K562 (cell line): ENCODE results near the gene ATP6V0A1. TPM values are rescaled to one million over a fixed set of nuclear protein-coding genes. Genes with fewer than 3 reads are reported as not detected.

Experiments used
- CHD1 ChIP-seq: fragments of 200-600 bp; sonication (generic); IDR thresholded peaks from one replicate; pipeline ENCODE4 v1.6.1; 2012; ENCODE audit warnings: mild to moderate bottlenecking, moderate library complexity, low read length, inconsistent platforms
- ESRRA ChIP-seq: fragments of 450-650 bp; IDR thresholded peaks from 2 replicates; pipeline ENCODE4 v1.6.1; 2014; ENCODE audit warnings: low read depth, mild to moderate bottlenecking, moderate library complexity, borderline replicate concordance
- FOSL1 ChIP-seq: fragments of 200-800 bp; sonication (Bioruptor generic); conservative IDR thresholded peaks from 2 replicates; pipeline ENCODE4 v1.6.1; 2016; ENCODE audit warnings: missing genetic modification characterization, missing compliant biosample characterization
- HNRNPL ChIP-seq: fragments of 200-400 bp; formaldehyde crosslinking; IDR thresholded peaks from 2 replicates; pipeline ENCODE4 v1.6.1; 2017; ENCODE audit warnings: low read depth, mild to moderate bottlenecking, low read length
- MAZ ChIP-seq, 2 experiments: fragments of 450-650 bp in 1 of 2; sonication (generic) in 1 of 2; formaldehyde crosslinking; IDR thresholded peaks in 1 of 2; conservative IDR thresholded peaks in 1 of 2; 2 replicates each; pipeline versions ENCODE4 v1.4.0 to v1.5.0; 2020; ENCODE audit warnings: mild to moderate bottlenecking in 1 of 2, missing genetic modification reagents in 1 of 2
- MXD1 ChIP-seq: fragments of 250-450 bp; sonication (Bioruptor Pico); IDR thresholded peaks from 2 replicates; pipeline ENCODE4 v1.8.0; 2021; ENCODE audit warnings: borderline replicate concordance, mild to moderate bottlenecking, moderate library complexity; ENCODE audit not compliant: poor library complexity, severe bottlenecking
- ZFX ChIP-seq: sonication (generic); formaldehyde crosslinking; IDR thresholded peaks from 2 replicates; pipeline ENCODE4 v1.8.0; 2022; ENCODE audit warnings: mild to moderate bottlenecking, missing genetic modification reagents, moderate library complexity
- ZNF133 ChIP-seq: fragments of 250-450 bp; sonication (Bioruptor Pico); IDR thresholded peaks from 2 replicates; pipeline ENCODE4 v1.4.0; 2020; ENCODE audit warnings: mild to moderate bottlenecking
- ZNF184 ChIP-seq: sonication (generic); formaldehyde crosslinking; IDR thresholded peaks from 2 replicates; pipeline ENCODE4 v1.5.0; 2020; ENCODE audit warnings: missing genetic modification reagents
- ZNF318 ChIP-seq, 2 experiments: fragments of 450-650 bp; IDR thresholded peaks; 2 replicates each; pipeline ENCODE4 v1.6.1; 2016; ENCODE audit warnings: mild to moderate bottlenecking in 2 of 2, borderline replicate concordance in 1 of 2, low read depth in 1 of 2, moderate library complexity in 1 of 2
- polyA plus RNA-seq, 8 experiments: library from polyadenylated mRNA; depleted of rRNA in 4 of 8; stranded (reverse) in 5 of 8; unstranded in 3 of 8; fragments of >200 nt; fragmentation: Nextera tagmentation in 2 of 8; fragmentation: Illumina TruSeq in 1 of 8; extraction: Ambion mirVana in 2 of 8; extraction: Trizol in 1 of 8; gene quantifications; 2 replicates each; pipeline versions ENCODE4 v1.2.1 to v1.2.3, GENCODE V29; 2011 to 2014; ENCODE audit warnings: inconsistent platforms in 1 of 8, missing spikeins in 1 of 8
- total RNA-seq, 7 experiments: library from RNA; depleted of rRNA in 6 of 7; stranded (reverse); fragments of >200 nt in 6 of 7; fragmentation: Illumina TruSeq in 2 of 7; extraction: Trizol in 2 of 7; gene quantifications; 2 replicates each; pipeline versions ENCODE4 v1.2.1 to v1.2.3, GENCODE V29; 2011 to 2021; ENCODE audit warnings: low replicate concordance in 1 of 7
- TF ChIP-seq, protein P1 (sequence below): fragments of 250-450 bp; sonication (Bioruptor Pico); IDR thresholded peaks from 2 replicates; pipeline ENCODE4 v1.8.0; 2022; ENCODE audit warnings: moderate library complexity, mild to moderate bottlenecking, inconsistent platforms
- TF ChIP-seq, protein P2 (sequence below), 2 experiments: fragments of 150-350 bp in 1 of 2; IDR thresholded peaks; 2 replicates each; pipeline ENCODE4 v1.6.1; 2012 to 2016; ENCODE audit warnings: low read depth in 2 of 2, low read length in 2 of 2, mild to moderate bottlenecking in 1 of 2, moderate library complexity in 1 of 2

ATP6V0A1 gene
- total and polyA plus RNA-seq, 9 of the 15 experiments (the other 6 are each of a cell fraction or from before 2014, with no cell fraction given) = 11.8 to 158 (median 75.5) TPM

DNA sequence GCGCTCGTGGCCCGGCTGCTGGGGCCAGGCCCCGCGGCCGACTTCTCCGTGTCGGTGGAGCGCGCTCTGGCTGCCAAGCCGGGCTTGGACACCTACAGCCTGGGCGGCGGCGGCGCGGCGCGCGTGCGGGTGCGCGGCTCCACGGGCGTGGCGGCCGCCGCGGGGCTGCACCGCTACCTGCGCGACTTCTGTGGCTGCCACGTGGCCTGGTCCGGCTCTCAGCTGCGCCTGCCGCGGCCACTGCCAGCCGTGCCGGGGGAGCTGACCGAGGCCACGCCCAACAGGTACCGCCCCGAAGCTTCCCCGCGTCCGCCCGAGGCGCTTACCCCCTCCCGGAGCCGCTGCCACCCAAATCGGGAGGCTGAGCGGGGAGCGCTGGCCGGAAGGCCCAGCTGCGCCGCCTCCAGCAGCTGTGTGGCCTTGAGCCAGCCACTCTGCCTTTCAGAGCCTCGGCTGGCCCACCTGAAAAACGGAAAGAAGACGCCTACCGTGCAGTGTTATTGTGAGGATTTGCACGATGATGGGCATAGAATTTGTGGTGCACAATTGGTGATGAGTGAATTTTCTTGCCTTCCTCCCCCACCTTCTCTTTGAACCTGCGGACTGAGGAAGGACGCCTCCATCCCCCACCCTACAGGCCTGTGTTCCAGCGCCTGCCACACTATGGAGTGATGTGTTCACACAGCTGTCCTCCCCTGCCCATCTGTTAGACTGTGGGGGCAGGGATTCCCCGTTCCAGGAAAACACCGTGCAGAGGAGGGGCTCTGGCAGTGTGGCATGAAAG is 77.9 kb downstream of the ATP6V0A1 start (continued):
- TF ChIP-seq MXD1 = peak; percentile 81
- no peak for TF ChIP-seq ZNF184
- TF ChIP-seq MAZ (CRISPR knock-in tag; conservative IDR thresholded peaks at IDR 0.05 in 1 of 2, IDR thresholded peaks at IDR 0.05 in 1 of 2) = peak; percentile 48 to 80
- peak; percentile 34; the same call in 1 of the 2 replicates for TF ChIP-seq ESRRA
- TF ChIP-seq ZNF133 = no peak
- TF ChIP-seq FOSL1 (tag) = peak; percentile 35; the same call in 1 of the 2 replicates
- TF ChIP-seq CHD1 = no peak
- TF ChIP-seq, protein P1, sequence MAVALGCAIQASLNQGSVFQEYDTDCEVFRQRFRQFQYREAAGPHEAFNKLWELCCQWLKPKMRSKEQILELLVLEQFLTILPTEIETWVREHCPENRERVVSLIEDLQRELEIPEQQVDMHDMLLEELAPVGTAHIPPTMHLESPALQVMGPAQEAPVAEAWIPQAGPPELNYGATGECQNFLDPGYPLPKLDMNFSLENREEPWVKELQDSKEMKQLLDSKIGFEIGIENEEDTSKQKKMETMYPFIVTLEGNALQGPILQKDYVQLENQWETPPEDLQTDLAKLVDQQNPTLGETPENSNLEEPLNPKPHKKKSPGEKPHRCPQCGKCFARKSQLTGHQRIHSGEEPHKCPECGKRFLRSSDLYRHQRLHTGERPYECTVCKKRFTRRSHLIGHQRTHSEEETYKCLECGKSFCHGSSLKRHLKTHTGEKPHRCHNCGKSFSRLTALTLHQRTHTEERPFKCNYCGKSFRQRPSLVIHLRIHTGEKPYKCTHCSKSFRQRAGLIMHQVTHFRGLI = no peak
- TF ChIP-seq ZFX (CRISPR knock-in tag) = peak; percentile 71
- TF ChIP-seq, protein P2, sequence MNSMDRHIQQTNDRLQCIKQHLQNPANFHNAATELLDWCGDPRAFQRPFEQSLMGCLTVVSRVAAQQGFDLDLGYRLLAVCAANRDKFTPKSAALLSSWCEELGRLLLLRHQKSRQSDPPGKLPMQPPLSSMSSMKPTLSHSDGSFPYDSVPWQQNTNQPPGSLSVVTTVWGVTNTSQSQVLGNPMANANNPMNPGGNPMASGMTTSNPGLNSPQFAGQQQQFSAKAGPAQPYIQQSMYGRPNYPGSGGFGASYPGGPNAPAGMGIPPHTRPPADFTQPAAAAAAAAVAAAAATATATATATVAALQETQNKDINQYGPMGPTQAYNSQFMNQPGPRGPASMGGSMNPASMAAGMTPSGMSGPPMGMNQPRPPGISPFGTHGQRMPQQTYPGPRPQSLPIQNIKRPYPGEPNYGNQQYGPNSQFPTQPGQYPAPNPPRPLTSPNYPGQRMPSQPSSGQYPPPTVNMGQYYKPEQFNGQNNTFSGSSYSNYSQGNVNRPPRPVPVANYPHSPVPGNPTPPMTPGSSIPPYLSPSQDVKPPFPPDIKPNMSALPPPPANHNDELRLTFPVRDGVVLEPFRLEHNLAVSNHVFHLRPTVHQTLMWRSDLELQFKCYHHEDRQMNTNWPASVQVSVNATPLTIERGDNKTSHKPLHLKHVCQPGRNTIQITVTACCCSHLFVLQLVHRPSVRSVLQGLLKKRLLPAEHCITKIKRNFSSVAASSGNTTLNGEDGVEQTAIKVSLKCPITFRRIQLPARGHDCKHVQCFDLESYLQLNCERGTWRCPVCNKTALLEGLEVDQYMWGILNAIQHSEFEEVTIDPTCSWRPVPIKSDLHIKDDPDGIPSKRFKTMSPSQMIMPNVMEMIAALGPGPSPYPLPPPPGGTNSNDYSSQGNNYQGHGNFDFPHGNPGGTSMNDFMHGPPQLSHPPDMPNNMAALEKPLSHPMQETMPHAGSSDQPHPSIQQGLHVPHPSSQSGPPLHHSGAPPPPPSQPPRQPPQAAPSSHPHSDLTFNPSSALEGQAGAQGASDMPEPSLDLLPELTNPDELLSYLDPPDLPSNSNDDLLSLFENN (IDR thresholded peaks at IDR 0.05; ENCODE audit: low read depth in 2 of 2, low read length in 2 of 2) = no peak
- peak; percentile 66 for TF ChIP-seq HNRNPL
- no peak for TF ChIP-seq ZNF318 (IDR thresholded peaks at IDR 0.05; ENCODE audit: borderline replicate concordance in 1 of 2, low read depth in 1 of 2)
